K562 (cell line): ENCODE data around the gene SPHK1. TPM values are rescaled to one million over a fixed set of nuclear protein-coding genes. Genes with fewer than 3 reads are reported as not detected.
A peak's percentile ranks its signal among the peaks of the same experiment; 100 is the strongest.

Source experiments
- ATAC-seq: fragments of 200-7000 bp; cut with Tn5 transposase; 3 replicates; pipeline ENCODE4 v1.9.1; 2020; ENCODE audit warnings: moderate library complexity
- BruUV-seq: library from RNA; stranded (reverse); fragments of 400-500 nt; replicated peaks from 2 replicates; lab custom pipeline; 2021; lab: Mats Ljungman, UMichigan
- CTCF ChIA-PET: fragments of 300-600 bp; formaldehyde crosslinking; extraction: SDS; loops from one replicate; lab custom pipeline; 2021; ENCODE audit warnings: low intra/inter-chr PET ratio; lab: Yijun Ruan, JAX
- POLR2A ChIA-PET: fragments of 300-600, 350-650 bp; sonication (Branson Sonifier 250); formaldehyde crosslinking; extraction: SDS; loops from one replicate; lab custom pipeline; 2021; ENCODE audit warnings: antibody characterized with exemption, inconsistent platforms; lab: Yijun Ruan, JAX
- DNase-seq, 4 experiments: peaks; one replicate each; pipeline versions ENCODE4 v3.0.0 to v3.0.0-alpha.2; 2011 to 2018; ENCODE audit warnings: low spot score in 3 of 4, mixed read lengths in 3 of 4; ENCODE audit errors: extremely low read depth in 1 of 4
- FAIRE-seq: peaks from 2 replicates; lab custom pipeline; 2011; peaks lifted over from hg19 to GRCh38; lab: Jason Lieb, UNC
- H2AFZ ChIP-seq: 2 replicates; pipeline ENCODE4 v1.6.0; 2011; ENCODE audit warnings: low read depth, low read length, control low read depth, inconsistent platforms
- H3K27ac ChIP-seq: fragments of 200-600 bp; 3 replicates; pipeline ENCODE4 v1.8.0; 2011; ENCODE audit warnings: low read depth, mild to moderate bottlenecking, control low read depth, inconsistent platforms, low read length, moderate library complexity, mixed read lengths; ENCODE audit errors: extremely low read depth
- H3K27me3 ChIP-seq, 2 experiments: fragments of 300-600 bp in 1 of 2; 2 replicates in 1 of 2; 3 replicates in 1 of 2; pipeline versions ENCODE4 v1.6.0 to v1.8.0; 2011; ENCODE audit warnings: inconsistent platforms in 2 of 2, low read length in 2 of 2, mild to moderate bottlenecking in 1 of 2, mixed read lengths in 1 of 2, moderate library complexity in 1 of 2; ENCODE audit not compliant: control insufficient read depth in 2 of 2, insufficient read depth in 2 of 2
- H3K36me3 ChIP-seq: fragments of 300-600 bp; 3 replicates; pipeline ENCODE4 v1.8.0; 2011; ENCODE audit warnings: mild to moderate bottlenecking, low read length, inconsistent platforms; ENCODE audit not compliant: control insufficient read depth, insufficient read depth
- H3K4me1 ChIP-seq, 2 experiments: fragments of 200-600 bp in 1 of 2; replicated peaks in 1 of 2; 2 replicates in 1 of 2; 3 replicates in 1 of 2; pipeline versions ENCODE4 v1.5.1 to v1.8.0; 2011; ENCODE audit warnings: inconsistent platforms in 2 of 2, low read length in 2 of 2, mild to moderate bottlenecking in 1 of 2, mixed read lengths in 1 of 2, moderate library complexity in 1 of 2; ENCODE audit not compliant: control insufficient read depth in 2 of 2, insufficient read depth in 2 of 2
- H3K4me2 ChIP-seq: 2 replicates; pipeline ENCODE4 v1.6.1; 2011; ENCODE audit warnings: low read length, control low read depth, inconsistent platforms, mixed read lengths; ENCODE audit not compliant: insufficient read depth
- H3K4me3 ChIP-seq: fragments of 200-600 bp; sonication (generic), shearing (Covaris generic); 2 replicates; pipeline ENCODE4 v1.5.1; 2016; ENCODE audit warnings: control low read depth, inconsistent platforms
- H3K79me2 ChIP-seq: fragments of 200-600 bp; 3 replicates; pipeline ENCODE4 v1.8.0; 2011; ENCODE audit warnings: low read length, inconsistent platforms; ENCODE audit not compliant: control insufficient read depth, insufficient read depth
- H3K9ac ChIP-seq, 2 experiments: 2 replicates each; pipeline versions ENCODE4 v1.6.0 to v1.6.1; 2011; ENCODE audit warnings: low read depth in 2 of 2, low read length in 2 of 2, control low read depth in 1 of 2, inconsistent platforms in 1 of 2, mild to moderate bottlenecking in 1 of 2, mixed read lengths in 1 of 2; ENCODE audit not compliant: insufficient read depth in 1 of 2
- H3K9me1 ChIP-seq: one replicate; pipeline ENCODE4 v1.6.0; 2011; ENCODE audit warnings: inconsistent platforms, mild to moderate bottlenecking, low read length, moderate library complexity; ENCODE audit not compliant: control insufficient read depth, insufficient read depth
- H3K9me3 ChIP-seq: replicated peaks from 2 replicates; pipeline ENCODE4 v1.5.1; 2011; ENCODE audit warnings: low read depth, low read length, inconsistent platforms; ENCODE audit not compliant: control insufficient read depth, insufficient read depth
- H4K20me1 ChIP-seq: replicated peaks from 2 replicates; pipeline ENCODE4 v1.6.1; 2011; ENCODE audit warnings: low read length, inconsistent platforms, mixed read lengths; ENCODE audit not compliant: control insufficient read depth, insufficient read depth
- ARHGAP35 ChIP-seq: fragments of 450-650 bp; IDR thresholded peaks from 2 replicates; pipeline ENCODE4 v1.6.1; 2018; ENCODE audit not compliant: partially characterized antibody
- ATF1 ChIP-seq, 2 experiments: fragments of 450-650 bp in 1 of 2; IDR thresholded peaks; 2 replicates each; pipeline ENCODE4 v1.6.1; 2016; ENCODE audit warnings: missing compliant biosample characterization in 1 of 2, missing genetic modification characterization in 1 of 2
- CREB1 ChIP-seq, 2 experiments: sonication (generic) in 1 of 2; formaldehyde crosslinking in 1 of 2; IDR thresholded peaks; 2 replicates each; pipeline versions ENCODE4 v1.6.1 to v1.8.0; 2012 to 2022; ENCODE audit warnings: inconsistent platforms in 1 of 2, mild to moderate bottlenecking in 1 of 2, missing genetic modification reagents in 1 of 2, moderate library complexity in 1 of 2
- ETV5 ChIP-seq: sonication (generic); formaldehyde crosslinking; IDR thresholded peaks from 2 replicates; pipeline ENCODE4 v1.4.0; 2020; ENCODE audit warnings: low read depth, mild to moderate bottlenecking, missing genetic modification reagents
- FOXA3 ChIP-seq, 2 experiments: fragments of 450-650 bp in 1 of 2; sonication (generic) in 1 of 2; formaldehyde crosslinking; IDR thresholded peaks in 1 of 2; conservative IDR thresholded peaks in 1 of 2; 2 replicates each; pipeline versions ENCODE4 v1.4.0 to v1.8.0; 2020 to 2022; ENCODE audit warnings: mild to moderate bottlenecking in 2 of 2, missing genetic modification reagents in 1 of 2
- FUS ChIP-seq: fragments of 200-400 bp; formaldehyde crosslinking; optimal IDR thresholded peaks from 2 replicates; pipeline ENCODE3; 2017; ENCODE audit warnings: low read depth, low read length
- GATA2 ChIP-seq: sonication (generic); formaldehyde crosslinking; IDR thresholded peaks from 2 replicates; pipeline ENCODE4 v1.4.0; 2020; ENCODE audit warnings: mild to moderate bottlenecking, missing genetic modification reagents
- HDAC2 ChIP-seq: fragments of 450-650 bp; IDR thresholded peaks from 2 replicates; pipeline ENCODE4 v1.6.1; 2016; ENCODE audit warnings: mild to moderate bottlenecking
- ILK ChIP-seq: fragments of 450-650 bp; IDR thresholded peaks from 2 replicates; pipeline ENCODE4 v1.6.1; 2016; ENCODE audit warnings: missing genetic modification characterization, low read depth, mild to moderate bottlenecking, missing compliant biosample characterization, moderate library complexity, borderline replicate concordance
- JUNB ChIP-seq: fragments of 450-650 bp; formaldehyde crosslinking; conservative IDR thresholded peaks from 2 replicates; pipeline ENCODE4 v1.4.0; 2020; ENCODE audit warnings: mild to moderate bottlenecking
- SMARCA5 ChIP-seq: fragments of 450-650 bp; IDR thresholded peaks from 2 replicates; pipeline ENCODE4 v1.6.1; 2016
- TEAD1 ChIP-seq, 2 experiments: fragments of 450-650 bp in 1 of 2; sonication (generic) in 1 of 2; formaldehyde crosslinking; IDR thresholded peaks; 2 replicates each; pipeline versions ENCODE4 v1.4.0 to v1.8.0; 2020 to 2022; ENCODE audit warnings: mild to moderate bottlenecking in 2 of 2, missing genetic modification reagents in 1 of 2
- ZBTB1 ChIP-seq: sonication (generic); formaldehyde crosslinking; IDR thresholded peaks from 2 replicates; pipeline ENCODE4 v1.8.1; 2023; ENCODE audit warnings: missing genetic modification reagents, low read depth, mild to moderate bottlenecking, borderline replicate concordance
- ZC3H4 ChIP-seq: sonication (generic); formaldehyde crosslinking; IDR thresholded peaks from 2 replicates; pipeline ENCODE4 v1.9.0; 2021; ENCODE audit warnings: missing genetic modification reagents, borderline replicate concordance
- whole genome bisulfite sequencing: fragments of 100-300 bp; shearing (Covaris generic); methylation state at CpG from one replicate; pipeline ENCODE4 v1.1.6; 2016; ENCODE audit warnings: low coverage, mixed read lengths; ENCODE audit not compliant: insufficient coverage; ENCODE audit errors: missing lambda C conversion rate; 5-methylcytosine and 5-hydroxymethylcytosine counted together
- in situ Hi-C: fragments of 300-500 bp; cut with MboI; formaldehyde crosslinking; loops from 4 replicates; pipeline ENCODE4 v1.15.0; 2018; ENCODE audit warnings: inconsistent platforms, mixed read lengths
- intact Hi-C: fragments of 100-400 bp; cut with micrococcal nuclease; formaldehyde crosslinking; loops from 2 replicates; pipeline ENCODE4 v1.14.2; 2022
- polyA plus RNA-seq, 8 experiments: library from polyadenylated mRNA; depleted of rRNA in 4 of 8; stranded (reverse) in 5 of 8; unstranded in 3 of 8; fragments of >200 nt; fragmentation: Nextera tagmentation in 2 of 8; fragmentation: Illumina TruSeq in 1 of 8; extraction: Ambion mirVana in 2 of 8; extraction: Trizol in 1 of 8; gene quantifications; 2 replicates each; pipeline versions ENCODE4 v1.2.1 to v1.2.3, GENCODE V29; 2011 to 2014; ENCODE audit warnings: inconsistent platforms in 1 of 8, missing spikeins in 1 of 8
- total RNA-seq, 7 experiments: library from RNA; depleted of rRNA in 6 of 7; stranded (reverse); fragments of >200 nt in 6 of 7; fragmentation: Illumina TruSeq in 2 of 7; extraction: Trizol in 2 of 7; gene quantifications; 2 replicates each; pipeline versions ENCODE4 v1.2.1 to v1.2.3, GENCODE V29; 2011 to 2021; ENCODE audit warnings: low replicate concordance in 1 of 7
- TF ChIP-seq, protein P1 (sequence below): fragments of 250-450 bp; sonication (Bioruptor Pico); IDR thresholded peaks from 2 replicates; pipeline ENCODE4 v1.5.0; 2021
- TF ChIP-seq, protein P2 (sequence below): fragments of 250-450 bp; sonication (Bioruptor Pico); IDR thresholded peaks from 2 replicates; pipeline ENCODE4 v1.8.0; 2022; ENCODE audit warnings: inconsistent platforms, mild to moderate bottlenecking, moderate library complexity, borderline replicate concordance
- TF ChIP-seq, protein P3 (sequence below): sonication (generic); formaldehyde crosslinking; IDR thresholded peaks from 2 replicates; pipeline ENCODE4 v1.8.1; 2023; ENCODE audit warnings: mild to moderate bottlenecking, missing genetic modification reagents
- TF ChIP-seq, protein P4 (sequence below): sonication (generic); formaldehyde crosslinking; IDR thresholded peaks from 2 replicates; pipeline ENCODE4 v1.8.0; 2022; ENCODE audit warnings: mild to moderate bottlenecking, missing genetic modification reagents

Gene SPHK1
- total and polyA plus RNA-seq, 9 of the 15 experiments (the other 6 are each of a cell fraction or from before 2014, with no cell fraction given) = 0.21 to 60.3 (median 14.5) TPM

GRCh38 chr17:76405607-76405966 is 21.2 kb downstream of the SPHK1 start:
- Histone ChIP-seq H3K9me3 (no peaks in the 10 kb centered on the region), H3K79me2 (peaks cover 16% of the 10 kb centered on the region), H2AFZ (no peak overlapping the region), H4K20me1 (peaks cover 48% of the 10 kb centered on the region), H3K4me1 (peaks cover 16 to 30% of the 10 kb centered on the region in 2 experiments), H3K4me3 (no peak overlapping the region), H3K27me3 (no peaks in the 10 kb centered on the region), H3K36me3 (peaks cover 51% of the 10 kb centered on the region; the same call in 2 of the 3 replicates), H3K9me1 (peaks cover 18% of the 10 kb centered on the region), H3K4me2 (peak overlapping the region; percentile 55; the same call in 1 of the 2 replicates), H3K9ac (no peak overlapping the region), H3K27ac (no peak overlapping the region)
- no peak for FAIRE-seq
- ChIA-PET CTCF (no interaction called here), POLR2A (interaction anchor here (0.6 to 2.7 kb wide), 11 partner anchors 9 to 54 kb away, joined by 3 to 22 read pairs (median 4); partner anchors contain the start of genes PRPSAP1, SPHK1 and UBE2O)
- BruUV-seq = no TSS peak
- intact Hi-C loops = no loop called here
- in situ Hi-C loops = loop anchor here (5.0 kb wide), 1 partner anchor 102 kb away; no protein-coding TSS in a partner anchor
- DNase-seq = peak in 3 of 4 experiments; percentile 10 to 68 (median 65)
- no peak; the same call in 2 of the 3 replicates for ATAC-seq
- WGBS = 9% methylated on average over 9 of the region's 9 CpGs
- TF ChIP-seq TEAD1 (CRISPR knock-in tag; IDR thresholded peaks at IDR 0.05) (0 out of 4 replicates have a peak, but pooled peaks of 1 of the 2 experiments have one; percentile 10), ATF1 (CRISPR knock-in tag; IDR thresholded peaks at IDR 0.05) (no peak), ATF1 (tag; IDR thresholded peaks at IDR 0.05) (no peak), FOXA3 (CRISPR knock-in tag; conservative IDR thresholded peaks at IDR 0.05 in 1 of 2, IDR thresholded peaks at IDR 0.05 in 1 of 2) (0 out of 4 replicates have a peak, but pooled peaks of 1 of the 2 experiments have one; percentile 25), ZC3H4 (peak; percentile 13; the same call in 1 of the 2 replicates), ZBTB1 (CRISPR knock-in tag) (0 out of 2 replicates have a peak, but pooled peaks have one; percentile 37), ARHGAP35 (peak; percentile 28), GATA2 (CRISPR knock-in tag) (no peak), ILK (tag) (no peak), HDAC2 (no peak), JUNB (CRISPR knock-in tag) (no peak), ETV5 (no peak), CREB1 (IDR thresholded peaks at IDR 0.05) (no peak), CREB1 (CRISPR knock-in tag; IDR thresholded peaks at IDR 0.05) (peak; percentile 32; the same call in 1 of the 2 replicates), FUS (no peak), SMARCA5 (0 out of 2 replicates have a peak, but pooled peaks have one; percentile 18)
- TF ChIP-seq, protein P1, sequence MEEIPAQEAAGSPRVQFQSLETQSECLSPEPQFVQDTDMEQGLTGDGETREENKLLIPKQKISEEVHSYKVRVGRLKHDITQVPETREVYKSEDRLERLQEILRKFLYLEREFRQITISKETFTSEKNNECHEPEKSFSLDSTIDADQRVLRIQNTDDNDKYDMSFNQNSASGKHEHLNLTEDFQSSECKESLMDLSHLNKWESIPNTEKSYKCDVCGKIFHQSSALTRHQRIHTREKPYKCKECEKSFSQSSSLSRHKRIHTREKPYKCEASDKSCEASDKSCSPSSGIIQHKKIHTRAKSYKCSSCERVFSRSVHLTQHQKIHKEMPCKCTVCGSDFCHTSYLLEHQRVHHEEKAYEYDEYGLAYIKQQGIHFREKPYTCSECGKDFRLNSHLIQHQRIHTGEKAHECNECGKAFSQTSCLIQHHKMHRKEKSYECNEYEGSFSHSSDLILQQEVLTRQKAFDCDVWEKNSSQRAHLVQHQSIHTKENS (CRISPR knock-in tag) = no peak
- TF ChIP-seq, protein P2, sequence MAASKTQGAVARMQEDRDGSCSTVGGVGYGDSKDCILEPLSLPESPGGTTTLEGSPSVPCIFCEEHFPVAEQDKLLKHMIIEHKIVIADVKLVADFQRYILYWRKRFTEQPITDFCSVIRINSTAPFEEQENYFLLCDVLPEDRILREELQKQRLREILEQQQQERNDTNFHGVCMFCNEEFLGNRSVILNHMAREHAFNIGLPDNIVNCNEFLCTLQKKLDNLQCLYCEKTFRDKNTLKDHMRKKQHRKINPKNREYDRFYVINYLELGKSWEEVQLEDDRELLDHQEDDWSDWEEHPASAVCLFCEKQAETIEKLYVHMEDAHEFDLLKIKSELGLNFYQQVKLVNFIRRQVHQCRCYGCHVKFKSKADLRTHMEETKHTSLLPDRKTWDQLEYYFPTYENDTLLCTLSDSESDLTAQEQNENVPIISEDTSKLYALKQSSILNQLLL (CRISPR knock-in tag) = no peak
- TF ChIP-seq, protein P3, sequence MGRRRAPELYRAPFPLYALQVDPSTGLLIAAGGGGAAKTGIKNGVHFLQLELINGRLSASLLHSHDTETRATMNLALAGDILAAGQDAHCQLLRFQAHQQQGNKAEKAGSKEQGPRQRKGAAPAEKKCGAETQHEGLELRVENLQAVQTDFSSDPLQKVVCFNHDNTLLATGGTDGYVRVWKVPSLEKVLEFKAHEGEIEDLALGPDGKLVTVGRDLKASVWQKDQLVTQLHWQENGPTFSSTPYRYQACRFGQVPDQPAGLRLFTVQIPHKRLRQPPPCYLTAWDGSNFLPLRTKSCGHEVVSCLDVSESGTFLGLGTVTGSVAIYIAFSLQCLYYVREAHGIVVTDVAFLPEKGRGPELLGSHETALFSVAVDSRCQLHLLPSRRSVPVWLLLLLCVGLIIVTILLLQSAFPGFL (CRISPR knock-in tag) = 0 out of 2 replicates have a peak, but pooled peaks have one; percentile 66
- TF ChIP-seq, protein P4, sequence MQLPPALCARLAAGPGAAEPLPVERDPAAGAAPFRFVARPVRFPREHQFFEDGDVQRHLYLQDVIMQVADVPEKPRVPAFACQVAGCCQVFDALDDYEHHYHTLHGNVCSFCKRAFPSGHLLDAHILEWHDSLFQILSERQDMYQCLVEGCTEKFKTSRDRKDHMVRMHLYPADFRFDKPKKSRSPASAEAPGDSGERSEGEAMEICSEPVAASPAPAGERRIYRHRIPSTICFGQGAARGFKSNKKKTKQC (CRISPR knock-in tag) = 0 out of 2 replicates have a peak, but pooled peaks have one; percentile 28
